K562 (cell line): ENCODE measurements around the gene NR1I3. TPM values are rescaled to one million over a fixed set of nuclear protein-coding genes. Genes with fewer than 3 reads are reported as not detected.

Source experiments
- BRCA1 ChIP-seq, 2 experiments: fragments of 450-650 bp in 1 of 2; sonication (generic) in 1 of 2; formaldehyde crosslinking in 1 of 2; IDR thresholded peaks; 2 replicates each; pipeline versions ENCODE4 v1.5.0 to v1.6.1; 2017 to 2020; ENCODE audit warnings: mild to moderate bottlenecking in 1 of 2, missing genetic modification reagents in 1 of 2
- C11orf30 ChIP-seq: fragments of 450-650 bp; IDR thresholded peaks from 2 replicates; pipeline ENCODE4 v1.6.1; 2016; ENCODE audit warnings: low read depth, mild to moderate bottlenecking
- CREB1 ChIP-seq, 2 experiments: sonication (generic) in 1 of 2; formaldehyde crosslinking in 1 of 2; IDR thresholded peaks; 2 replicates each; pipeline versions ENCODE4 v1.6.1 to v1.8.0; 2012 to 2022; ENCODE audit warnings: inconsistent platforms in 1 of 2, mild to moderate bottlenecking in 1 of 2, missing genetic modification reagents in 1 of 2, moderate library complexity in 1 of 2
- ELF4 ChIP-seq: fragments of 450-650 bp; formaldehyde crosslinking; IDR thresholded peaks from 2 replicates; pipeline ENCODE4 v1.4.0; 2022; ENCODE audit warnings: missing genetic modification characterization
- ETV1 ChIP-seq: fragments of 450-650 bp; conservative IDR thresholded peaks from 2 replicates; pipeline ENCODE4 v1.6.1; 2016; ENCODE audit warnings: missing genetic modification characterization, control low read depth, low read depth, missing compliant biosample characterization
- HDAC1 ChIP-seq, 2 experiments: fragments of 450-650 bp; IDR thresholded peaks; 2 replicates each; pipeline ENCODE4 v1.6.1; 2016 to 2017; ENCODE audit warnings: inconsistent platforms in 1 of 2, mild to moderate bottlenecking in 1 of 2, moderate library complexity in 1 of 2
- HIVEP1 ChIP-seq: fragments of 250-450 bp; sonication (Bioruptor Pico); IDR thresholded peaks from 2 replicates; pipeline ENCODE4 v1.4.0; 2020; ENCODE audit warnings: mild to moderate bottlenecking
- HNRNPH1 ChIP-seq: fragments of 200-400 bp; formaldehyde crosslinking; optimal IDR thresholded peaks from 2 replicates; pipeline ENCODE3; 2017; ENCODE audit warnings: low read depth, mild to moderate bottlenecking, low read length, moderate library complexity
- MAZ ChIP-seq, 2 experiments: fragments of 450-650 bp in 1 of 2; sonication (generic) in 1 of 2; formaldehyde crosslinking; IDR thresholded peaks in 1 of 2; conservative IDR thresholded peaks in 1 of 2; 2 replicates each; pipeline versions ENCODE4 v1.4.0 to v1.5.0; 2020; ENCODE audit warnings: mild to moderate bottlenecking in 1 of 2, missing genetic modification reagents in 1 of 2
- POLR2A ChIP-seq: fragments of 450-650 bp; conservative IDR thresholded peaks from 2 replicates; pipeline ENCODE4 v1.6.1; 2016
- XRCC5 ChIP-seq: fragments of 200-400 bp; formaldehyde crosslinking; IDR thresholded peaks from 2 replicates; pipeline ENCODE4 v1.6.1; 2017; ENCODE audit warnings: low read depth, mild to moderate bottlenecking, low read length
- ZFP1 ChIP-seq: fragments of 450-650 bp; formaldehyde crosslinking; IDR thresholded peaks from 2 replicates; pipeline ENCODE4 v1.4.0; 2020; ENCODE audit warnings: mild to moderate bottlenecking, mixed read lengths
- ZNF561 ChIP-seq: fragments of 450-650 bp; formaldehyde crosslinking; conservative IDR thresholded peaks from 2 replicates; pipeline ENCODE4 v1.4.0; 2020; ENCODE audit warnings: mild to moderate bottlenecking, moderate library complexity
- ZSCAN29 ChIP-seq: fragments of 450-650 bp; IDR thresholded peaks from 2 replicates; pipeline ENCODE4 v1.6.1; 2017
- polyA plus RNA-seq, 8 experiments: library from polyadenylated mRNA; depleted of rRNA in 4 of 8; stranded (reverse) in 5 of 8; unstranded in 3 of 8; fragments of >200 nt; fragmentation: Nextera tagmentation in 2 of 8; fragmentation: Illumina TruSeq in 1 of 8; extraction: Ambion mirVana in 2 of 8; extraction: Trizol in 1 of 8; gene quantifications; 2 replicates each; pipeline versions ENCODE4 v1.2.1 to v1.2.3, GENCODE V29; 2011 to 2014; ENCODE audit warnings: inconsistent platforms in 1 of 8, missing spikeins in 1 of 8
- total RNA-seq, 7 experiments: library from RNA; depleted of rRNA in 6 of 7; stranded (reverse); fragments of >200 nt in 6 of 7; fragmentation: Illumina TruSeq in 2 of 7; extraction: Trizol in 2 of 7; gene quantifications; 2 replicates each; pipeline versions ENCODE4 v1.2.1 to v1.2.3, GENCODE V29; 2011 to 2021; ENCODE audit warnings: low replicate concordance in 1 of 7
- TF ChIP-seq, protein P1 (sequence below), 3 experiments: fragments of 200-800 bp in 1 of 3; fragments of 250-450 bp in 1 of 3; fragments of 450-650 bp in 1 of 3; sonication (Bioruptor Pico) in 1 of 3; sonication (Bioruptor generic) in 1 of 3; formaldehyde crosslinking in 1 of 3; IDR thresholded peaks; 2 replicates each; pipeline versions ENCODE4 v1.6.1 to v1.8.0; 2016 to 2022; ENCODE audit warnings: mild to moderate bottlenecking in 2 of 3, missing genetic modification characterization in 2 of 3, missing compliant biosample characterization in 1 of 3, moderate library complexity in 1 of 3
- TF ChIP-seq, protein P2 (sequence below): fragments of 450-650 bp; IDR thresholded peaks from 2 replicates; pipeline ENCODE4 v1.6.1; 2016; ENCODE audit warnings: antibody characterized with exemption
- TF ChIP-seq, protein P3 (sequence below), 2 experiments: fragments of 450-650 bp; IDR thresholded peaks; 2 replicates each; pipeline ENCODE4 v1.6.1; 2018; ENCODE audit warnings: mild to moderate bottlenecking in 2 of 2, low read depth in 1 of 2; ENCODE audit not compliant: partially characterized antibody in 2 of 2
- TF ChIP-seq, protein P4 (sequence below): sonication (generic); formaldehyde crosslinking; IDR thresholded peaks from 2 replicates; pipeline ENCODE4 v1.9.0; 2022; ENCODE audit warnings: mild to moderate bottlenecking, missing genetic modification reagents

NR1I3 gene
- total and polyA plus RNA-seq, 9 of the 15 experiments (the other 6 are each of a cell fraction or from before 2014, with no cell fraction given): 0.11 TPM; not detected in 8

DNA sequence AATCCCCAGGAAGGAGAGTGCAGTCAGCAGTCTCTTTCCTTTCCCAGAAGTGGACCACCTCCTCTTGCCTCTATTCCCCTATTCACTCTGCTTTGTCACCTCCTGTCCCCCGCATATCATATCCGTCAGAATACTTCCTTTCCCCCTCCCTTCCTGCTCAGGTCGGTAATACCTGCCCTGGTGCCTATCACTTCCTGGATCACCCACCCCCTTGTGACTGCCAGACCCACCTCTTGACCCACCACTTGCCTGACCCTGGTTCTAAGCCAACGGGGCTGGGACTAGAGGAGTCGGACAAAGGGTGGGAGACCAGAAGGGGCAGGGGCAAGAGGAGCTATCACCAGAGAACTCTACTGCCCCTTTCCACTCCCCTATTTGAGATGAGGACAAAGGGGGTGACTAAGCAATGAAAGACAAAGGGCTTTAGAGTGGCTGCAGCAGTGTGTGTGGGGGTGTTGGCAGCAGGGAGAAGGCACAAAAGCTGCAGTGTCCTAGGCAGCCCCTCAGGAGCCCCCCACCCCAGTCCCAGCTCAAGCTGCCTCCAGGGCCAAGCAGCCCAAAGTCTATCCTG, 37.5 kb downstream of the NR1I3 start (continued):
- TF ChIP-seq, protein P1, sequence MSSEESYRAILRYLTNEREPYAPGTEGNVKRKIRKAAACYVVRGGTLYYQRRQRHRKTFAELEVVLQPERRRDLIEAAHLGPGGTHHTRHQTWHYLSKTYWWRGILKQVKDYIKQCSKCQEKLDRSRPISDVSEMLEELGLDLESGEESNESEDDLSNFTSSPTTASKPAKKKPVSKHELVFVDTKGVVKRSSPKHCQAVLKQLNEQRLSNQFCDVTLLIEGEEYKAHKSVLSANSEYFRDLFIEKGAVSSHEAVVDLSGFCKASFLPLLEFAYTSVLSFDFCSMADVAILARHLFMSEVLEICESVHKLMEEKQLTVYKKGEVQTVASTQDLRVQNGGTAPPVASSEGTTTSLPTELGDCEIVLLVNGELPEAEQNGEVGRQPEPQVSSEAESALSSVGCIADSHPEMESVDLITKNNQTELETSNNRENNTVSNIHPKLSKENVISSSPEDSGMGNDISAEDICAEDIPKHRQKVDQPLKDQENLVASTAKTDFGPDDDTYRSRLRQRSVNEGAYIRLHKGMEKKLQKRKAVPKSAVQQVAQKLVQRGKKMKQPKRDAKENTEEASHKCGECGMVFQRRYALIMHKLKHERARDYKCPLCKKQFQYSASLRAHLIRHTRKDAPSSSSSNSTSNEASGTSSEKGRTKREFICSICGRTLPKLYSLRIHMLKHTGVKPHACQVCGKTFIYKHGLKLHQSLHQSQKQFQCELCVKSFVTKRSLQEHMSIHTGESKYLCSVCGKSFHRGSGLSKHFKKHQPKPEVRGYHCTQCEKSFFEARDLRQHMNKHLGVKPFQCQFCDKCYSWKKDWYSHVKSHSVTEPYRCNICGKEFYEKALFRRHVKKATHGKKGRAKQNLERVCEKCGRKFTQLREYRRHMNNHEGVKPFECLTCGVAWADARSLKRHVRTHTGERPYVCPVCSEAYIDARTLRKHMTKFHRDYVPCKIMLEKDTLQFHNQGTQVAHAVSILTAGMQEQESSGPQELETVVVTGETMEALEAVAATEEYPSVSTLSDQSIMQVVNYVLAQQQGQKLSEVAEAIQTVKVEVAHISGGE (CRISPR knock-in tag; IDR thresholded peaks at IDR 0.05): peak in 1 of 3 experiments; percentile 23; a peak in 1 of 6 replicates
- TF ChIP-seq ZSCAN29 (no peak), BRCA1 (IDR thresholded peaks at IDR 0.05) (no peak), BRCA1 (CRISPR knock-in tag; IDR thresholded peaks at IDR 0.05) (no peak), C11orf30 (peak; percentile 58), HDAC1 (IDR thresholded peaks at IDR 0.05) (peak in 1 of 2 experiments; percentile 47; a peak in 1 of 4 replicates), ETV1 (peak; percentile 64), MAZ (CRISPR knock-in tag; conservative IDR thresholded peaks at IDR 0.05 in 1 of 2, IDR thresholded peaks at IDR 0.05 in 1 of 2) (0 out of 4 replicates have a peak, but pooled peaks of 1 of the 2 experiments have one; percentile 0), ZNF561 (CRISPR knock-in tag) (no peak), XRCC5 (no peak), POLR2A (peak; percentile 53), ZFP1 (no peak), HIVEP1 (no peak), CREB1 (IDR thresholded peaks at IDR 0.05) (no peak), CREB1 (CRISPR knock-in tag; IDR thresholded peaks at IDR 0.05) (no peak), ELF4 (CRISPR knock-in tag) (0 out of 2 replicates have a peak, but pooled peaks have one; percentile 28), HNRNPH1 (no peak)
- TF ChIP-seq, protein P2, sequence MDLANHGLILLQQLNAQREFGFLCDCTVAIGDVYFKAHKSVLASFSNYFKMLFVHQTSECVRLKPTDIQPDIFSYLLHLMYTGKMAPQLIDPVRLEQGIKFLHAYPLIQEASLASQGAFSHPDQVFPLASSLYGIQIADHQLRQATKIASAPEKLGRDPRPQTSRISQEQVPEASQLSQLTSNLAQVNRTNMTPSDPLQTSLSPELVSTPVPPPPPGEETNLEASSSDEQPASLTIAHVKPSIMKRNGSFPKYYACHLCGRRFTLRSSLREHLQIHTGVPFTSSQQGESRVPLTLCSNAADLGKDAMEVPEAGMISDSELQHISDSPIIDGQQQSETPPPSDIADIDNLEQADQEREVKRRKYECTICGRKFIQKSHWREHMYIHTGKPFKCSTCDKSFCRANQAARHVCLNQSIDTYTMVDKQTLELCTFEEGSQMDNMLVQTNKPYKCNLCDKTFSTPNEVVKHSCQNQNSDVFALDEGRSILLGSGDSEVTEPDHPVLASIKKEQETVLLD: peak; percentile 63
- TF ChIP-seq, protein P3, sequence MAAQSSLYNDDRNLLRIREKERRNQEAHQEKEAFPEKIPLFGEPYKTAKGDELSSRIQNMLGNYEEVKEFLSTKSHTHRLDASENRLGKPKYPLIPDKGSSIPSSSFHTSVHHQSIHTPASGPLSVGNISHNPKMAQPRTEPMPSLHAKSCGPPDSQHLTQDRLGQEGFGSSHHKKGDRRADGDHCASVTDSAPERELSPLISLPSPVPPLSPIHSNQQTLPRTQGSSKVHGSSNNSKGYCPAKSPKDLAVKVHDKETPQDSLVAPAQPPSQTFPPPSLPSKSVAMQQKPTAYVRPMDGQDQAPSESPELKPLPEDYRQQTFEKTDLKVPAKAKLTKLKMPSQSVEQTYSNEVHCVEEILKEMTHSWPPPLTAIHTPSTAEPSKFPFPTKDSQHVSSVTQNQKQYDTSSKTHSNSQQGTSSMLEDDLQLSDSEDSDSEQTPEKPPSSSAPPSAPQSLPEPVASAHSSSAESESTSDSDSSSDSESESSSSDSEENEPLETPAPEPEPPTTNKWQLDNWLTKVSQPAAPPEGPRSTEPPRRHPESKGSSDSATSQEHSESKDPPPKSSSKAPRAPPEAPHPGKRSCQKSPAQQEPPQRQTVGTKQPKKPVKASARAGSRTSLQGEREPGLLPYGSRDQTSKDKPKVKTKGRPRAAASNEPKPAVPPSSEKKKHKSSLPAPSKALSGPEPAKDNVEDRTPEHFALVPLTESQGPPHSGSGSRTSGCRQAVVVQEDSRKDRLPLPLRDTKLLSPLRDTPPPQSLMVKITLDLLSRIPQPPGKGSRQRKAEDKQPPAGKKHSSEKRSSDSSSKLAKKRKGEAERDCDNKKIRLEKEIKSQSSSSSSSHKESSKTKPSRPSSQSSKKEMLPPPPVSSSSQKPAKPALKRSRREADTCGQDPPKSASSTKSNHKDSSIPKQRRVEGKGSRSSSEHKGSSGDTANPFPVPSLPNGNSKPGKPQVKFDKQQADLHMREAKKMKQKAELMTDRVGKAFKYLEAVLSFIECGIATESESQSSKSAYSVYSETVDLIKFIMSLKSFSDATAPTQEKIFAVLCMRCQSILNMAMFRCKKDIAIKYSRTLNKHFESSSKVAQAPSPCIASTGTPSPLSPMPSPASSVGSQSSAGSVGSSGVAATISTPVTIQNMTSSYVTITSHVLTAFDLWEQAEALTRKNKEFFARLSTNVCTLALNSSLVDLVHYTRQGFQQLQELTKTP (IDR thresholded peaks at IDR 0.05; ENCODE audit: low read depth in 1 of 2, partially characterized antibody in 2 of 2): no peak
- TF ChIP-seq, protein P4, sequence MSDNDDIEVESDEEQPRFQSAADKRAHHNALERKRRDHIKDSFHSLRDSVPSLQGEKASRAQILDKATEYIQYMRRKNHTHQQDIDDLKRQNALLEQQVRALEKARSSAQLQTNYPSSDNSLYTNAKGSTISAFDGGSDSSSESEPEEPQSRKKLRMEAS: no peak
